HG02642 (cell line): ENCODE measurements around the gene LRP4.

Source experiments
- ATAC-seq: cut with Tn5 transposase; IDR thresholded peaks from one replicate; pipeline ENCODE4 v1.9.1; 2021; ENCODE audit warnings: mild to moderate bottlenecking; ENCODE audit not compliant: unreplicated experiment, poor library complexity

The LRP4 gene

DNA sequence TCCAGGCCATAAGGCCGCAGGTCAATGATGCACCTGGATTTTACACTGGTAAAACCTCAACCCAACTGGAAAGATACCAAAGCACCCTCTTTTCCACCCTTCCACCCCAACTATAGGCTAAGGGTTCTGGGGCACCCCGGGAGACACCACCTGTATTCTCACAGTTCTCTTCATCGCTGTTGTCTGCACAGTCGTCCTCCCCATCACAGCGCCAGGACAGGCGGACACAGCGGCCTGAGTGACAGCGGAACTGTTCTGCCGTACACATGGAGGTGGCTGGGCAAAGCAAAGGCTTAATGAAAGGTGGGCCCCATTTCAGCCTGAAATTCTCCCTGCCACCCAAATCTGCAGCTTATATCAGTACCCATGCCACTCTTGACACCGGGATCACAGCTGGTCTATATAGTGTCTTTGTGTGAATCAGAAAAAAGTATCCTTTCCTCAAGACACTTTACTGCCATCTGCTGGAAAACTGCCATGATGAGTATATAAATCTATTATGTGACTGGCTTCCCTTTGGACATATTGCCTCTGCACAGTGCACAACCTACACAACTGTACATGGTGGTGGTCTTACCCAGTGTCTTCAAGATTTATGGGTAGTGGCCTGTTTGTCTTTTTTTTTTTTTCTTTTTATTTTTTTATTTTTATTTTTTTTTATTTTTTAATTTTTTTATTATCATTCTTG lies 21.5 kb downstream of the LRP4 start:
- no peak for ATAC-seq

DNA sequence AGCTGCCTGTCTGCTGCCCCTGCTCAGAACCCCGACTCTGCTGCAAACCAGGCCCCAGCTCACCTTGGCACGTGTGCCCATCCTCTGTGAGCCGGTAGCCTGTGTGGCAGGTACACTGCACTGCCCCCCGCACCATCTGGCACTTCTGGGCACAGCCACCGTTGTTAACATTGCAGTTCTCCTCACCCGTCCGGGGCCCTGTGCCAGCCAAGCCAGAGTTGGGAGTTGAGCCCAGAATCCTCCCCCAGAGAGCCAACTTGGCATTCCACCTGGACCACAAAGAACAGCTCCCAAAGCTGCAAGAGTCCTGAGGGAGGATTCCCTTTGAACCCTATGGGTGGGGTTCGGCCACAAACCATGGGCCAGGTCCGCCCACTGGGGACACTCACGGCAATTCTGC lies 22.5 kb downstream of the LRP4 start:
- no peak for ATAC-seq

GRCh38 chr11:46894961-46895360 lies 23.4 kb downstream of the LRP4 start:
- no peak for ATAC-seq

- no peak for ATAC-seq
Observed at GRCh38 chr11:46894506-46894905, 23.8 kb downstream of the LRP4 start.

DNA sequence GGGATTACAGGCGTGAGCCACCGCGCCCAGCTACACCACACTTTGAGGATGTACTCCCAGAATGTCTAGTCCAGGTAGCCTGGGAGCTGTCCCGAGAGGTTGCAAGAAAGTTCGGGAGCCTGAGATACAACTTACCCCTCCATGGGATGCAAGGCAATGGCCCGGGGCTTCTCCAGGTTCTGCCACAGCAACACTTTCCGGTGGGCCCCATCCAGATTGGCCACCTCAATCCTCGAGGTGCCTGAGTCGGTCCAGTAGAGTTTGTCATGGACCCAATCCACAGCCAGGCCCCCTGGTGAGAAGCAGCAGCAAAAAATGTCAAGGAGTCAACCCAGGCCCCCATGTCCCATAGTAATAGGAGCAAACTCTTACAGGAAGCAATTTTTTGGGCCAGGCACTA lies 25.5 kb downstream of the LRP4 start:
- no peak for ATAC-seq

DNA sequence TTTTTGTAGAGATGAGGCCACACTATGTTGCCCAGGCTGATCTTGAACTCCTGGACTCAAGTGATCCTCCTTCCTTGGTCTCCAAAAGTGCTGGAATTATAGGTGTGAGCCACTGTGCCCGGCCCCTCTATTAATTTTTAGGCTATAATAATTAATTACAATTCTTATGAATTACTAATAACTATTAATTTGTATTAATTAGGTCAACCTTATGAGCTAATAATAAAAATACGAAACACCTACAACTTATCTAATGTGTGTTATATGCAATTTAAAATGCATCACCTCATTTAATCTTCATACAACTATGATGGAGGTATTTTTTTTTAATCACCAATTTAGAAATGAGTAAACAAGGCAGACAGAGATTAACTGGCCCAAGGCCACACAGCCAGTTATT lies 26.2 kb downstream of the LRP4 start:
- ATAC-seq = no peak

DNA sequence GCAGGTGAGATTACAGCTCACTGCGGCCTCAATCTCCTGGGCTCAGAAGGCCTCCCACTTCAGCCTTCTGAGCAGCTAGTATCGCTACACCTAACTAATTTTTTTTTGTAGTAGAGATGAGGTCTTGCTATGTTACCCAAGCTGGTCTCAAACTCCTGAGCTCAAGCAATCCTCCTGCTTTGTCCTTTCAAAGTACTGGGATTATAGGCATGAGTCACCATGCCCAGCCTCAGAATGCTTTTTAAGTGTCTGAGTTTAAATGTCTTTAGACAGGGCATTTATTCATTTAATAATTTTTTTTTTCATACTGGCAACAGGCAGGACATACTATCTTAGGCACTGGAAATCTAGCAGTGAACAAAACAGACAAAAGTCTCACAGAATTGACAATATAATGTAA lies 27.7 kb downstream of the LRP4 start:
- ATAC-seq = no peak

- ATAC-seq = peak; percentile 65
Observed at GRCh38 chr11:46889689-46890475, 28.5 kb downstream of the LRP4 start.

- ATAC-seq = no peak
Observed at GRCh38 chr11:46889251-46889650, 29.1 kb downstream of the LRP4 start.

- ATAC-seq = no peak
Observed at GRCh38 chr11:46888636-46889035, 29.7 kb downstream of the LRP4 start.

GRCh38 chr11:46886211-46886610 lies 32.1 kb downstream of the LRP4 start:
- ATAC-seq = no peak

- no peak for ATAC-seq
Observed at GRCh38 chr11:46879056-46879585, 39.2 kb downstream of the LRP4 start.

- no peak for ATAC-seq
Observed at GRCh38 chr11:46877580-46877979, 40.8 kb downstream of the LRP4 start.

DNA sequence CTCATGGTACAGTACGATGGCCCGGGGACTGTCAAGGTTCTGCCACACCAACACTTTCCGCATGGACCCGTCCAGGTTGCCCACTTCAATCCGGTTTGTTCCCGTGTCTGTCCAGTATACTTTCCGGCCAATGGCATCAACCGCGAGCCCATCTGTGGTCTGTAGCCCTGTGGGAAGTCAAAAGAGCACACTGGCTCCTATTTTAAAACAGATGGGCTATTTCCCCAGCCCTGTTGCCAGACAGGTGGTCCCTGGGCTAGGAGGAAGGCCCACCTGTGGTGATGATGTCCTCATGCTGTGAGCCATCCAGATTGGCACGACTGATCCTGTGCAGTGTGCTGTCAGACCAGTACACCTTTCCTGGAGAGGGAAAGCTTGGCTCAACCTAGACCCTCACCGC lies 41.9 kb downstream of the LRP4 start:
- no peak for ATAC-seq

- ATAC-seq = no peak
Observed at GRCh38 chr11:46874586-46874985, 43.8 kb downstream of the LRP4 start.

DNA sequence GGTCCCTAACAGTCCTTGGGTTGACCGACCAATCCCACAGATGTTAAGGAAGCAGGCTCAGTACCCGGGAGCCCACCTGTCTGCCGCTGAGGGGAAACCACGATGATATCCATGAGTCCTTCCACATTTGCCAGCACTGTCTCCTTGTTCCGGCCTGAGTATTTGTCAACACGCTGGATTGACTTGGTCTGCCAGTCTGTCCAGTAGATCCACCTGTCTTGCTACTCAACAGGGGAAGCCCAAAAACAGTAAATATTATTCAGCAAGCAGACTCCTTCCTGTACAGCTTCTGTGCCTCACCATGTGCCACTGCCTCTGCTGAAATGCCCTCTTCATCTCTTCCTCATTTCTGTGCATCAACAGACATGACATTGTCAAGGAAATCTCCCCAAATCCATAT lies 49.4 kb downstream of the LRP4 start:
- no peak for ATAC-seq

- no peak for ATAC-seq
Observed at GRCh38 chr11:46865340-46865739, 53.0 kb downstream of the LRP4 start.

- no peak for ATAC-seq
Observed at GRCh38 chr11:46860218-46860617, 58.1 kb downstream of the LRP4 start.

DNA sequence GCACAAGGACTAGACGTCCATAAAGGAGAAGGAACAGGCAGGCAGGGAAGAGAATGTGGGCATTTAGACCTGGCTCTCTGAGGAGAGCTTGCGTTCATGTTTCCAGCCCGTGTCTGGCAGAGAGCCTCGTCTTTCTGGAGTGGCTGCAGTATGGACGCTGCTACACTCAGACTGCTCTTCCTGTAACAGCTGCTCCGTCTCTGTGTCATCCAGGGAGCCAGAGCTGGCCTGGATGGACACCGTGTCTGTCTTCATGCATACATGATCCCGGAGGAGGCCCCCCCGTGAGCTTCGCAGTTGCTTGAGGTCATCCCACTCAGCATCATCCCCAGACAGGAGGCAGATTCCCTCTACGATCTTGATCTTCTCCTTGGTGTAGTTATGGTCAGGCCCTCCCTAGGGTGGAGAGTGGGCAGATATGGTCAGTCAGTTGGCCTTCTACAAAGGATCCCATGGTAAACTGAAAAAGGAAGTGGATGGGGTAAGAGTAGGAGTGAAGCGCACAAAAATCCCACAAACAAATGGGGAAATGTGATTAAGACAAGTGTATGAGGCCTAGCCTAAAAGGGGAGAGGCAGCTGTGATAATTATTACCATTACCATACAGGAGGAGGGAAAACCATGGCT lies 59.3 kb downstream of the LRP4 start:
- ATAC-seq = no peak

- ATAC-seq = no peak
Observed at GRCh38 chr11:46857666-46858065, 60.7 kb downstream of the LRP4 start.

GRCh38 chr11:46856605-46857343 lies 61.6 kb downstream of the LRP4 start:
- ATAC-seq = no peak
